Measurements from ENCODE around the gene TAF8. TPM values are rescaled to one million over a fixed set of nuclear protein-coding genes. Genes with fewer than 3 reads are reported as not detected.
A peak's percentile ranks its signal among the peaks of the same experiment; 100 is the strongest.

Gene TAF8
- total RNA-seq, 1 experiment from 2014 or later = 20.7 TPM

DNA sequence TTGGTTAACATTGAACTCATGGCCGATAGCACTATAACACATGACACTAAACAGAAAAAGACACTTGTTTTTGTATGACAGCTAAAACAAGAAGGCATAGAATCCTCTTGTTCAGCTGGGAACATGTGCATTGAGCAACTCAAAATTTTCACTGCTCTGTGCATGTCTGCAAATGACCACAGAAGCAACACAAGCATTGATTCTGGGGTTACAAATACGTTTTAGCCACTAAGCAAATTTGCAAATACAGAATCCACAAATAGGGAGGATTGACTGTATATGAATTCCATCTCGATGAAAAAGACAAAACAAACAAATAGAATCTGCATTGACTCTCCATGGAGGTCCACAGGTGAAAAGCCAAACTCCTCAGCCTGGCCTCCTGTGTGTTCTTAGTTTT, 60.4 kb downstream of the TAF8 start:
- Histone ChIP-seq H3K9ac (ENCODE audit: low read length) (no peak overlapping the region), H3K9me3 (ENCODE audit: low read length) (no peaks in the 10 kb centered on the region), H3K4me3 (ENCODE audit: low read length) (no peak overlapping the region), H3K27me3 (ENCODE audit: low read length) (no peaks in the 10 kb centered on the region), H3K9me2 (replicated peaks; ENCODE audit: low read length) (no peaks in the 10 kb centered on the region), H3F3A (ENCODE audit: low read length, unreplicated experiment) (peaks cover 3% of the 10 kb centered on the region), H3K27ac (ENCODE audit: low read length) (no peak overlapping the region), H3K79me2 (ENCODE audit: low read length) (peaks cover 18% of the 10 kb centered on the region), H4K20me1 (ENCODE audit: low read length) (no peaks in the 10 kb centered on the region), H3K36me3 (ENCODE audit: low read depth, low read length) (peaks cover 10% of the 10 kb centered on the region), H3K4me2 (ENCODE audit: low read length) (no peak overlapping the region), H3K4me1 (ENCODE audit: insufficient read depth, low read length) (peaks cover 24% of the 10 kb centered on the region), H2AFZ (ENCODE audit: low read length) (no peak overlapping the region)
- no TSS peak for BruUV-seq (replicated peaks)
- intact Hi-C loops (cut with micrococcal nuclease) = no loop called here
- ATAC-seq (peak; percentile 7; the same call in 1 of the 2 replicates), DNase-seq (peak; percentile 46)
- ChIA-PET CTCF (no interaction called here), POLR2A (ENCODE audit: unreplicated experiment) (interaction anchor here (0.6 kb wide), 1 partner anchor 92 kb away, joined by 6 read pairs; no protein-coding TSS in a partner anchor)
- TF ChIP-seq EZH2phosphoT487 (IDR thresholded peaks at IDR 0.05; ENCODE audit: borderline replicate concordance, low read length) = no peak
- no peak for TF ChIP-seq EZH2 (IDR thresholded peaks at IDR 0.05; ENCODE audit: low read length, unreplicated experiment)
- TF ChIP-seq, protein P1, sequence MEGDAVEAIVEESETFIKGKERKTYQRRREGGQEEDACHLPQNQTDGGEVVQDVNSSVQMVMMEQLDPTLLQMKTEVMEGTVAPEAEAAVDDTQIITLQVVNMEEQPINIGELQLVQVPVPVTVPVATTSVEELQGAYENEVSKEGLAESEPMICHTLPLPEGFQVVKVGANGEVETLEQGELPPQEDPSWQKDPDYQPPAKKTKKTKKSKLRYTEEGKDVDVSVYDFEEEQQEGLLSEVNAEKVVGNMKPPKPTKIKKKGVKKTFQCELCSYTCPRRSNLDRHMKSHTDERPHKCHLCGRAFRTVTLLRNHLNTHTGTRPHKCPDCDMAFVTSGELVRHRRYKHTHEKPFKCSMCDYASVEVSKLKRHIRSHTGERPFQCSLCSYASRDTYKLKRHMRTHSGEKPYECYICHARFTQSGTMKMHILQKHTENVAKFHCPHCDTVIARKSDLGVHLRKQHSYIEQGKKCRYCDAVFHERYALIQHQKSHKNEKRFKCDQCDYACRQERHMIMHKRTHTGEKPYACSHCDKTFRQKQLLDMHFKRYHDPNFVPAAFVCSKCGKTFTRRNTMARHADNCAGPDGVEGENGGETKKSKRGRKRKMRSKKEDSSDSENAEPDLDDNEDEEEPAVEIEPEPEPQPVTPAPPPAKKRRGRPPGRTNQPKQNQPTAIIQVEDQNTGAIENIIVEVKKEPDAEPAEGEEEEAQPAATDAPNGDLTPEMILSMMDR (conservative IDR thresholded peaks at IDR 0.05; ENCODE audit: low read depth, low read length) = no peak

DNA sequence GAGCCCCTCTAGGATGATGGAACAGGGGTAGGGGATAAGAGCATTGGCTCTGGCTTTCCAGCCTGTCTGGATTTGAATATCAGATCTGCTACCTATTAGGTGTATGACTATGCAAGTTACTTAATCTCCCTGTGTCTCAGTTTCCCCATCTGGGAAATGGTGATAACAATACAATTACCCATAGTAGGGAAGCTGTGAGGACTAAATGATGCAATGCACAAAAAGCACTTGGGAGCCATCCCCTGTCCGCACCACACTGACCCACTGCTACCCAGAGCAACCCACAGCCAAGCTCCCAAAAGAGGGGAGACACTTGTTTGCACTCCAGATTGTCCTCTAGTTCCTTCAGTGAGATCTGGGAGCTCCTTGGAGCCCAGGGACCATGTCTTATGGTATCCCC, 62.0 kb downstream of the TAF8 start:
- CTCF ChIA-PET = no interaction called here
- no peaks in the 10 kb centered on the region for H3K9me2 ChIP-seq (replicated peaks; ENCODE audit: low read length)
- intact Hi-C loops (cut with micrococcal nuclease) = no loop called here
- no TSS peak for BruUV-seq (replicated peaks)
- no peak overlapping the region for H2AFZ ChIP-seq (ENCODE audit: low read length)
- no peaks in the 10 kb centered on the region for H3K27me3 ChIP-seq (ENCODE audit: low read length)
- ATAC-seq (no peak), DNase-seq (no peak)
- no peaks in the 10 kb centered on the region for H3K9me3 ChIP-seq (ENCODE audit: low read length)
- peaks cover 9% of the 10 kb centered on the region for H3K36me3 ChIP-seq (ENCODE audit: low read depth, low read length)
- no peak overlapping the region for H3K4me2 ChIP-seq (ENCODE audit: low read length)
- H4K20me1 ChIP-seq (ENCODE audit: low read length) = no peaks in the 10 kb centered on the region
- H3K9ac ChIP-seq (ENCODE audit: low read length) = no peak overlapping the region
- H3K79me2 ChIP-seq (ENCODE audit: low read length) = peaks cover 25% of the 10 kb centered on the region
- POLR2A ChIA-PET (ENCODE audit: unreplicated experiment) = no interaction called here
- H3K4me3 ChIP-seq (ENCODE audit: low read length) = no peak overlapping the region
- H3K27ac ChIP-seq (ENCODE audit: low read length) = no peak overlapping the region
- peaks cover 32% of the 10 kb centered on the region for H3K4me1 ChIP-seq (ENCODE audit: insufficient read depth, low read length)
- TF ChIP-seq EZH2phosphoT487 (IDR thresholded peaks at IDR 0.05; ENCODE audit: borderline replicate concordance, low read length) = no peak
- peaks cover 3% of the 10 kb centered on the region for H3F3A ChIP-seq (ENCODE audit: low read length, unreplicated experiment)

DNA sequence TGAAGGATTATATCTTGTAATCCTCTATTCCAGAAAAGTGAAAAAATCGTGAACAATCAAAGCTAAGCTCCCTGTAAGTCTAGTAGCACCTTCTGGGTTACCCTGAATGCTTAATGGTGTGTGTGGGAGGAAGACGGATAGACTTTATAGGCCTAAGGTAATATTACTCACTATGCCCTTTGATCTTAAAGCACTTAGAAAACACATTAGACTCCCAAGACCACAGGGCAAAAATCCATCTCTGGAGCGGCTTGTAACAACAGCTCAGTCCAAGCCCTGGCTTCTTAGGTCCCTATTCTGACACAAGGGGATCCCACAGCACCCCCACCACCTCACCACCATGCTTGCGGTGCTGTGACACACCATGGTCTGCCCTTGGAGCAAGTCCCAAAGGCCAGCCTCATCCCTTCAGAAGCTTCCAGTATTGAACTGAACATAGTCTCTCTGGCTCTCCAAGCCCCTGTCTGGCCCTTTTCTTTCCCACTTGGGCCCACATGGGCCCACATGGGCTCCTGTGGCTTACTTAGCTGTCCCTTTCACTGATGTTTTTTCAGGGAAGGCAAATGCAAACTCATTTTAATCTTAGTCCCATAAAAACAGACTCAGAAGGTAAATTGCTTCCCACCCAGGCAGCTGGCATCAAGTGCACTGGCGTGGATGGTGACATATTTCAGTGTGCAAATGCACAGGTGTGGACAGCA, 63.8 kb downstream of the TAF8 start:
- Histone ChIP-seq H3K9me3 (ENCODE audit: low read length) (no peaks in the 10 kb centered on the region), H4K20me1 (ENCODE audit: low read length) (no peaks in the 10 kb centered on the region), H3K4me3 (ENCODE audit: low read length) (no peak overlapping the region; the same call in 1 of the 2 replicates), H3K79me2 (ENCODE audit: low read length) (peaks cover 25% of the 10 kb centered on the region), H3K9ac (ENCODE audit: low read length) (no peak overlapping the region), H3K4me1 (ENCODE audit: insufficient read depth, low read length) (peaks cover 48% of the 10 kb centered on the region), H3K36me3 (ENCODE audit: low read depth, low read length) (peaks cover 4% of the 10 kb centered on the region; the same call in 1 of the 2 replicates), H3K27ac (ENCODE audit: low read length) (peak overlapping the region; percentile 59), H3K4me2 (ENCODE audit: low read length) (peak overlapping the region; percentile 56), H3K27me3 (ENCODE audit: low read length) (no peaks in the 10 kb centered on the region), H3F3A (ENCODE audit: low read length, unreplicated experiment) (peaks cover 3% of the 10 kb centered on the region), H3K9me2 (replicated peaks; ENCODE audit: low read length) (no peaks in the 10 kb centered on the region), H2AFZ (ENCODE audit: low read length) (no peak overlapping the region)
- no TSS peak for BruUV-seq (replicated peaks)
- peak; percentile 50 for ATAC-seq
- DNase-seq = peak; percentile 85
- TF ChIP-seq, protein P1 (conservative IDR thresholded peaks at IDR 0.05; ENCODE audit: low read depth, low read length) = no peak
- TF ChIP-seq EZH2 (IDR thresholded peaks at IDR 0.05; ENCODE audit: low read length, unreplicated experiment) (no peak), EZH2phosphoT487 (IDR thresholded peaks at IDR 0.05; ENCODE audit: borderline replicate concordance, low read length) (no peak)
- POLR2A ChIA-PET (ENCODE audit: unreplicated experiment) = interaction anchor here (0.6 kb wide), 1 partner anchor 321 kb away, joined by 6 read pairs; no protein-coding TSS in a partner anchor
- CTCF ChIA-PET = interaction anchor here (0.6 to 1.1 kb wide), 4 partner anchors 15 to 23 kb away, joined by 3 read pairs; no protein-coding TSS in a partner anchor
- intact Hi-C loops (cut with micrococcal nuclease) = no loop called here

Measured in PC-3 (cell line).